ENCODE results near the gene SH3BP4.

DNA sequence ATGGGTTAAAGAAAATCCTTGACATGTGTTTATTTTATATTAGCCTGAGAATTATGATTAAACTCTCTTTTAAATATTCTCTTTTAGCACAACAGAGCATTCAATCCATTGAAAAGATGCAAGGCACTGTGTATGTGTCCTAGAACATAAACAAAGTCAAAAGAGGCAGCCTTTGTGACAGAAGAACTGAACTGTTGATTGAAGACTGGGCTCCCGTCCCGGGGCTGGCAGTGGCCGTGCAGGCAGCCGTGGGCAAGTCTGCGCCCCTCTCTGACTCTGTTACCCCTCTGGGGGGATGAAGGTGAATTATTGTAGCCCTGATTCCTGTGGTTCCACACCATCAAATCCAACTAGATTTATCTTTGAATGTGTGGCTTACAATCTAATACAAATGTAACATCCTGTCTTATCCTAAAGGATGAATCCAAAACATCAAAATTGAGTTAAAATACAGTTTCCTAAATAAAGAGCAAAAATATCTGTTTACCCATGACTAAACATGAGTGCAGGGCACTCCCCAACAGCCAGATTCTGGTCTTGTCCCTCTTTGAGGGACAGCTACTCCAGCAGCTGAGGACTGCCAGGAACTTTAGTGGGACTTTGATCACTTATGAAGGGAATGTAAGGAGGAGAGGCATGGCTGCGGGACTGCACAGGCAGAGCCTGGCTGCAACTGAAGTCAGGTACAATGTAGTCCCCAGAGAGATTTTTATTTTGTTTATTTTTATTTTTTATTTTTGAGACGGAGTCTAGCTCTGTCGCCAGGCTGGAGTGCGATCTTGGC, 37.3 kb upstream of the SH3BP4 start:
- TF ChIP-seq EZH2phosphoT487 (IDR thresholded peaks at IDR 0.05; ENCODE audit: insufficient read depth, low read depth), result no peak
- no peak for TF ChIP-seq EZH2 (IDR thresholded peaks at IDR 0.05; ENCODE audit: insufficient read depth, poor library complexity, severe bottlenecking)

All from GM23248 (cell line).